ENCODE measurements around the gene GHRH. TPM values are rescaled to one million over a fixed set of nuclear protein-coding genes. Genes with fewer than 3 reads are reported as not detected.

The GHRH gene
- total RNA-seq, 2 experiments from 2014 or later, result not detected

DNA sequence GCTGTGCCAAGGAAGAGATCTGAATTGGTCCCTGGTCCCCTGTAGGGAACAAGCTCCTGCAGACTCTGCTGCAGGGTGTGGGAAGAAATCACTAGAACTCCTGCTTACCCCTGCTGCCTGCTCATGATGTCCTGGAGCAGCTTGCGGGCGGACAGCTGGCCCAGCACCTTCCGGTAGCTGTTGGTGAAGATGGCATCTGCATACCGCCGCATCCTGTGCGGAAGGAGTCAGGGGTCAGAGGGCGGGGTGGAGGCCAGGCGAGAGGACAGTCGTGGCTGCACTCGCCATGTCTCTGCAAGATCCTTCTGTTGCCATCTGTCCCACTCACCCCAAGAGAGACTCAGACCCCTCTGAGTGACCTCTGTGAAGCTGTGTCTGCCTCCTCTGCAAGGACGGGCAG, 5.3 kb downstream of the GHRH start:
- ATAC-seq (ENCODE audit: poor library complexity), result no peak
- Histone ChIP-seq H3K36me3 (ENCODE audit: insufficient read depth, low read length) (no peaks in the 10 kb centered on the region), H3K4me1 (ENCODE audit: insufficient read depth, low read length) (no peaks in the 10 kb centered on the region), H3K9me3 (ENCODE audit: control insufficient read depth in 1 of 2, insufficient read depth in 1 of 2, low read length in 2 of 2) (no peaks in the 10 kb centered on the region), H3K4me3 (ENCODE audit: low read length) (no peak overlapping the region), H3K27ac (ENCODE audit: low read depth in 1 of 2, low read length in 2 of 2) (no peak overlapping the region), H3K27me3 (ENCODE audit: control insufficient read depth in 1 of 2, insufficient read depth in 2 of 2, low read length in 2 of 2) (peaks cover 0 to 3% of the 10 kb centered on the region in 2 experiments)
- intact Hi-C loops (cut with DNase I, micrococcal nuclease), result no loop called here
- ChIA-PET POLR2A (no interaction called here), CTCF (no interaction called here)
- no peak overlapping the region for H3K27ac Mint-ChIP-seq
- H3K4me3 Mint-ChIP-seq, result no peak overlapping the region
- no peak for DNase-seq
- H3K4me1 Mint-ChIP-seq (ENCODE audit: low read depth), result no peaks in the 10 kb centered on the region
- TF ChIP-seq CTCF (IDR thresholded peaks at IDR 0.05), result no peak
- no peaks in the 10 kb centered on the region for H3K36me3 Mint-ChIP-seq (ENCODE audit: low read depth)
- no peaks in the 10 kb centered on the region for H3K9me3 Mint-ChIP-seq
- peaks cover 7% of the 10 kb centered on the region for H3K27me3 Mint-ChIP-seq

- Mint-ChIP-seq H3K9me3 (no peaks in the 10 kb centered on the region), H3K36me3 (ENCODE audit: low read depth) (no peaks in the 10 kb centered on the region), H3K4me1 (ENCODE audit: low read depth) (no peaks in the 10 kb centered on the region), H3K27ac (no peak overlapping the region), H3K27me3 (peaks cover 3% of the 10 kb centered on the region), H3K4me3 (no peak overlapping the region)
- no peak overlapping the region for H3K4me3 ChIP-seq (ENCODE audit: low read length)
- ChIA-PET POLR2A (no interaction called here), CTCF (no interaction called here)
- no peaks in the 10 kb centered on the region for H3K36me3 ChIP-seq (ENCODE audit: insufficient read depth, low read length)
- DNase-seq (no peak), ATAC-seq (ENCODE audit: poor library complexity) (no peak)
- H3K27me3 ChIP-seq (ENCODE audit: control insufficient read depth in 1 of 2, insufficient read depth in 2 of 2, low read length in 2 of 2), result no peaks in the 10 kb centered on the region
- intact Hi-C loops (cut with DNase I, micrococcal nuclease), result no loop called here
- TF ChIP-seq CTCF (IDR thresholded peaks at IDR 0.05), result no peak
- no peaks in the 10 kb centered on the region for H3K9me3 ChIP-seq (ENCODE audit: control insufficient read depth in 1 of 2, insufficient read depth in 1 of 2, low read length in 2 of 2)
- no peak overlapping the region for H3K27ac ChIP-seq (ENCODE audit: low read depth in 1 of 2, low read length in 2 of 2)
- H3K4me1 ChIP-seq (ENCODE audit: insufficient read depth, low read length), result no peaks in the 10 kb centered on the region
Measured at GRCh38 chr20:37254114-37254878, 7.3 kb downstream of the GHRH start.

GRCh38 chr20:37253087-37253486, 8.5 kb downstream of the GHRH start:
- Histone ChIP-seq H3K27ac (ENCODE audit: low read depth in 1 of 2, low read length in 2 of 2) (no peak overlapping the region), H3K27me3 (ENCODE audit: control insufficient read depth in 1 of 2, insufficient read depth in 2 of 2, low read length in 2 of 2) (no peaks in the 10 kb centered on the region), H3K4me1 (ENCODE audit: insufficient read depth, low read length) (no peaks in the 10 kb centered on the region), H3K36me3 (ENCODE audit: insufficient read depth, low read length) (no peaks in the 10 kb centered on the region), H3K4me3 (ENCODE audit: low read length) (no peak overlapping the region), H3K9me3 (ENCODE audit: control insufficient read depth in 1 of 2, insufficient read depth in 1 of 2, low read length in 2 of 2) (no peaks in the 10 kb centered on the region)
- TF ChIP-seq CTCF (IDR thresholded peaks at IDR 0.05), result no peak
- Mint-ChIP-seq H3K36me3 (ENCODE audit: low read depth) (no peaks in the 10 kb centered on the region), H3K4me3 (no peak overlapping the region), H3K4me1 (ENCODE audit: low read depth) (no peaks in the 10 kb centered on the region), H3K9me3 (no peaks in the 10 kb centered on the region), H3K27ac (no peak overlapping the region), H3K27me3 (no peaks in the 10 kb centered on the region)
- CTCF ChIA-PET, result no interaction called here
- intact Hi-C loops (cut with DNase I, micrococcal nuclease), result no loop called here
- no peak for DNase-seq
- POLR2A ChIA-PET, result no interaction called here
- no peak for ATAC-seq (ENCODE audit: poor library complexity)

Measured in CD4-positive, alpha-beta T cell (primary cell).